Hematopoietic multipotent progenitor cell (in vitro differentiated cells): ENCODE measurements around the gene PDRG1. TPM values are rescaled to one million over a fixed set of nuclear protein-coding genes. Genes with fewer than 3 reads are reported as not detected.

ENCODE experiments used
- DNase-seq, 3 donors: peaks; one replicate each; pipeline ENCODE4 v3.0.0-alpha.2; 2011 to 2015; ENCODE audit warnings: low read depth in 2 of 3, low spot score in 2 of 3
- total RNA-seq: library from RNA; depleted of rRNA; stranded (reverse); fragments of >200 nt; gene quantifications from one replicate; pipeline ENCODE4 v1.2.3, GENCODE V29; 2012

PDRG1 gene
- total RNA-seq = 7.5 TPM

DNA sequence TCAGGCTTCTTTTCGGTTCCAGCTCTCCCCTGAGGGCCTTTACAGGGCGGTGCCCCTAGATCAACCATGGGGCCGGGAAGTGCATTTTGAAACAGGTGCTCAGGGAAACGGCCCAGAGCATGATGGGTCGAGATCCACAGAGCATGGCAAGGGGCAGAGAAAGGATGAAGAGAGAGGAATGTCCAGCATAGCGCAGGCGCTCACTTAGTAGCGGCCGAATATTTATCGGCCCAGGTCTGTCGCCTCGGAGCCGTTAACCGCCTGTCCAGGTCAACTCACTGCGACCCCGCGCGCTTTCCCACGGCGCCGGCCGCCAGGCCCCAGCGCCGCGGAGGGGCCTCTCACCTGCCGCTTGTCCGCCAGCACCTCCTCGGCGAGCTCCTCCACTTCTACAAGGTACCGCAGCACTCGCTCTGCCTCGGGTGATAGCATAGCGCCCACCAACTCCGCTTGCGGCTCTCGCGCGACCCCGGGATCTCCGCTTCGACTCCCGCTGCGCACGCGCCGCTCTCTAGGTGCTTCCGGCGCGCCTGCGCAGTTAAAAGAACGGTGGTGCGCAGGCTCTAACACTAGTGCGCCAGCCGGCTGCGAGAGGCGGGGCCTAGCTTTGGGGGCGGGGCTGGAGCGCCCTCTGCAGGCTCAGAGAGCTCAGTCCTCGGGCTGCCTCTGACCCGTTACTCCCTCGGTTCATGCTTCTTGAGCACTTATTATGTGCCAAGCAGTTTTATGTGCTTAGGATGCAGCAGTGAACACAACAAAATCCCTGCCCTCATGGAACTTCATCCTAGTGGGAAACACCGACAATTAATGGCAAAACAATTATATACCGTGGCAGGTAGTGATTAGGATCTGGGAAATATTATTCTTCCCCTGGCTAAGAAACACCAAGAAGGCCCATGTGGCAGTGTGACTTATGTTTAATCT lies at the start of gene PDRG1:
Gene PDRG1, minus strand, starts transcription at position 517 of the 924 bp plus-strand sequence. Its CDS starts 85 bp downstream, at position 432.
- DNase-seq = peak; percentile 96 to 99 (median 98)

DNA sequence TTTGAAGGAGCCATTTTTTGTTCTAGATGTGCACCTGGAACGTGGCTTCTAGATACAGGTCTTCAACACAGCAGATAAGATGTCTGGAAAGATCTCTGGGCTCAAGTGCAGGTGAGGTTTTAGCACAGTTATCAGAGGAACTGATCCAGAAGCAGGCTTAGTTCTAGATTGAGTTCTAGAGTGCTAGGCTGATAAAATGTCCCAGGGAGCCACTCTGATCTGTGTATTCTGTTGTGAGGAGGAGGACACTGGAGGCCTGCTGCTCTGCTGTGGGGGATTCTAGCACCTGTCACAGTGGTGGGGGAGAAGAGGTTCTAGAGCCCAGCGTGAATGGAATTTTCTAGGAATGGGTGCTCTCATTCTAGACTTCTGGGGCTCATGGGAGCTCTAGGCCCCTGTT lies 46.4 kb upstream of the PDRG1 start:
- no peak for DNase-seq

DNA sequence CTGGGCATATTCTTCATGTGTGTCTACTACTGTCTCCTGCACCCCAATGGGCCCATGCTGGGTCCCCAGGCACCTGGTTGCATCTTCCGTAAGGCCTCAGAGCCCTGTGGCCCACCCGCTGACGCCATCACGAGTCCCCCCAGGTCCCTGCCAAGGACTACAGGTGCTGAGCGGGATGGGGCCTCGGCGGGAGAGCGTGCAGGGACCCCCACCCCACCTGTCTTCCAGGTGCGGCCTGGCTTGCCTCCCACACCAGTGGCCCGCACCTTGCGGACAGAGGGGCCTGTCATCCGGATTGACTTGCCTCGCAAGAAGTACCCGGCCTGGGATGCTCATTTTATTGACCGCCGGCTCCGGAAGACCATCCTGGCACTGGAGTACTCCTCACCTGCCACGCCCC lies 45.1 kb upstream of the PDRG1 start:
- no peak for DNase-seq

DNA sequence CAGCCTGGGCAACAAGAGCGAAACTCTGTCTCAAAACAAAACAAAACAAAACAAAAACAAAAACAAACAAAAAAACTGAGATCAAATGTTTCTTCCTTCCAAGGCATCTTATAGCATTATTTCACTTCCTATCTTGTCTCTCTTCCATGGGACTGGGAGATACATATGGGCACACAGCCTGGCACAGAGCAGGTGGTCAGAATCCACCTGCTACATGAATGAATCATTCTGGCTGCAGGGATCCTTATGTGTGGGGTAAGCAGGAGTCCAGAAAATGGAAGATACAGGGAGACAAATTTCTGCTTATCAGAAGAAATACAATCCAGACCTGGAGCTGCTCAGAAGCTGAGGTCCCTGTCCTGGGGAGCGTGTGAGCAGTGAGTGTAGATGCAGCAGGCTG lies 40.2 kb upstream of the PDRG1 start:
- DNase-seq = no peak

DNA sequence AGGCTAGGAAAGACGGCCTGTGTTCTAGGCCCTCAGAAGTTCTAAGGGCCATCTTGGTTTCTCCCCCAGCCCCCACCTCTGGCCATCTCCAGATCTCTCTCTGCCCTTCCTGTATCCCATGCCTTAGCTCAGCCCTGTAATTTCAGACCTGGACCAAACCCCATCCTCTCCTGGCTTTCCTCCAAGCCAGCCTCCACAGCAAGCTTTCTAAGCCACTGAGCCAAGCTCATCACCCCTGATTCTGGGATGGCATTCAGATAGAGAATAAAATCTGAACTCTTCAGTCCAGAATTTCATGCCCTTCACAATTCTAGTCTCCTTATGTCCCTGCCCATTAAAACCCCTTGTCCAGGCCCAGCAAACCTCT lies 39.5 kb upstream of the PDRG1 start:
- DNase-seq = no peak

DNA sequence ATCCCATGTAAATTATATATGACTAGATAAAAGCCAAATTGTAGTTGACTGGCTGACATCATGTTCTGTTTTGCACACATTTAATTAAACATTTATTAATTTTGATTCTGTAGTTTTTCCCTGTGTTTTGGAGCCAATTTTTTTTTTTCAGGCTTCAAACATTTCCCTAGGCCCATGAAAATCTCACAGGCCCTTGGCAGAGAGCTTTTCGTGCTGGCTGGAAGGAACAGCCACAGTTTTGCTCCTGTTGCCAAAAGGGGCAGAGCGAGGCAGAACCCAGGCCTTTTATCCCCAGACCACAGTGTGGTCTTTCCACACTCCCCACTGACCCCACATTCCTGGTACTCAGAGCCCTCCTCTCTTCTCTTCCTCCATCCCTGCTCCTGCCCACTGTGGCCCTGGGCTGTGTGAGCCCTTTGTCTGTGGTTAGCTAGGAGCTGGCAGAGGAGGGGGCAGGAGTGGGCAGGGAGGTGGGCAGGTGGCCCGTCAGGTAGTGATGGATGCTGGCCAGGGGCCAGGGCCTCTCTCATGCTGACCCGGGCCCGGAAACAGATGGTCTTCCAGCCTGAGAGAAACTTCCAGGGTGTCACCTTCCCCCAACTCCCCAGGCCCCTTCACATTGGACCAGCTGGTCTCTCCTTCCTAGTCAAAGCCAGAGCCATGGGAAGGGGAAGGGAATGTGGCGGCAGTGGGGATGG lies 38.9 kb upstream of the PDRG1 start:
- DNase-seq = no peak

DNA sequence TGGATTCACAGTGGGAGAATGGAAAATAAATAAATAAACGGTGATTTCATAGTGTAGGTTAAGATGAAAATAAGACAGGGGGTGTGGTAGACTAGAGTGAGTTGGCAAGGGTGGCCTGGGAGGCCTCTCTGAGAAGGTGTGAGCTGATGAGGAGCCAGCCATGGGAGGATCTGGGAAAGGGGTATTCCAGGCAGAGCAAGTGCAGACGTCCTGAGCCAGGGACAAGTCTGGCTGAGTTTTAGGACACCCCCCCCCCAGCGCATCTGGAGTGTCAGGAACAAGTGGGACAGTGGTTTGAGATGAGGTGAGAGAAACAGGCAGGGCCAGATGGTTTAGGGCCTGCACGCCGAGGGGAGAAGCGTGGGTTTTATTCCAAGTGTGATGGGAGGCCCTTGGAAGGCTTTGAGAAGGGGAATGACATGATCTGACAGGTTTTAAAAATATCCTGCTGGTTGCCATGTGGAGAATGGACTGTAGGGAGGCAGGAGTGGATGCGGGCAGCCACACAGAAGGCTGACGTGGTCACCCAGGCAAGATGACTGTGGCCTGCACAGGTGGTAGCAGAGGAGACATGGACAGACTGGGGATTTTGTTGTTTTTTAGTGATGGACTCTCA lies 37.3 kb upstream of the PDRG1 start:
- no peak for DNase-seq

DNA sequence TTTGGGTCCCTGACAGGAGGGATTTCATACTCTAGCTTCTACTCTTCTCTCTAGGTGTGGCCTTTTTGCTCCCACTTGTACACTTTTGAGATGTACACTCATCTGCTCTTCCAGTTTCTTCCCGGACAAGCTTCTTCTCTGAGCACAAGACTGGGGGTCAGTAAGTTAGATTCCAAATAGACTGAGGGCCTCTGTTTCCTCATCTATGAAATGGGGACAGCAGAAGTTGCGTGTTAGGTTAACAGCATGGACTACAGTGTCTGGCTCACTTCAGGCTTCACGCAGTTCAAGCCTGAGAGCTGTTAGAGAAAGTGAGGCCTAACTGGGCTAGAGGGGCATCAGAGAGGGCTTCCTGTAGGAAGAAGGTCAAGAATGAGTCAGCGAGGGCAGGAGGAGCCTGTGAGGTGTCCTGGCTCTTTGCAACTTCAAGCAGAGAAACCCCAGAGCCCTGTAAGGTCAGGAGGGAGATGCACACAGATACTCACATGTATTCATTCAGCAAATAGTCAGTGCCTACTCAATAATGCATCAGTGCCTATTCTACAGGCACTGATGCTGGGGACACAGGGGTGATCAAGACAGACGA lies 36.7 kb upstream of the PDRG1 start:
- DNase-seq = no peak

DNA sequence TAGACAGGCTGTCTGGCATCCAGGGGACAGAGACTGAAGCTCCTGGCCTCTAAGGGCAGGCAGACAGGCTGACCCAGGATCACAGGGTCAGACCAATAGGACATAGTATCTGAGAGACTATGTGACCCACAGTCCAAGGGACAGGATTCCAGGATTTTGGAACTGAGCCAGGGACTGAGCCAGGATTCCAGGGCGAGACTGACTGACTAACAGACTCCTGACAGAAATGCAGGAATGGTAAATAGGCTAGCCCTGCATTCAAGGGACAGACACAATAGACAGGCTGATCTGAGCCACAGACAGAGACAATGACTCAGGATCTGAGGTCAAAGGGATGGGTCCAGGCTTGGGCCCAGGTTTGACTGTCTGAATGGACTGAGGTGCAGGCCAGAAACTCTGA lies 35.9 kb upstream of the PDRG1 start:
- no peak for DNase-seq

DNA sequence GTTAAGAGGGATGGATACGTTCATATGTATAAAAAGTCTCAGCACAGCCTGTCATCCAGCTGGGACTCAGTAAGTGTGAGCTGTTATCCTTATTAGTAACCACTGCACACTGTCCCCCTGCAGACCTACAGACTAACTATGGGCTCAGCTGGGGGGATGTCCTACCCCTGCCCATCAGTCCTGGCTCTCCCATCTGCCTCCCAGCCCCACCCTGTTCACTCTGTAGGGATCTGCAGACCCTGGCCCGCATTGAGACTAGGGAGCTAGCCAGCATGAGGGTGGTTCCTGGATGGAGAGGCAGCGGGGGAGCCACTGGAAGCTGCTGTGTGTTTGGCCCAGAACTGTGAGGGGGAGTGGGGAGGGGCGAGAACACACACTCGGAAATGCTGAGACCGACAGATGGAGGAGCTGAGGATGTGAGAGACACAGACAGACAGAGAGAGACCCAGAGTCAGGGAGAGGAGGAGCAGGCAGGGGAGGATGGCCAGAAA lies 33.2 kb upstream of the PDRG1 start:
- no peak for DNase-seq

DNA sequence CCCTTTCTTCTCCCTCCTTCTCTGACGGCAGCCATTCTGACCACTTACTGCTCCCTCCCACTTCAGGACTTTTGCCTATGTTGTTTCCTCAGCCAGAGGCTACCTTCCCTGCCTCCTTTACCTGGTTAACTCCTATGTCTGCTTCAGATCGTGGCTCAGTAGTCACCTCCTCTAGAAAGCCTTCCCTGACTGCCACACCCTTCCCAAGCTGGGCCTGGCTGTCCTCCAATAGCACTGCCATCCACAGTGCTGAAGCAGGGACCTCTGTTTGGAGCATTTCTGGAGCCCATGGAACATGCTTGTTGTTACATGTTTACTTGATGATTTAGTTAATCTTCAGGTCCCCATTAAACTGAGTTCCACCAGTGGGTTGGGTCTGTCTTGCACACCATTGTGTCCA lies 29.9 kb upstream of the PDRG1 start:
- no peak for DNase-seq

DNA sequence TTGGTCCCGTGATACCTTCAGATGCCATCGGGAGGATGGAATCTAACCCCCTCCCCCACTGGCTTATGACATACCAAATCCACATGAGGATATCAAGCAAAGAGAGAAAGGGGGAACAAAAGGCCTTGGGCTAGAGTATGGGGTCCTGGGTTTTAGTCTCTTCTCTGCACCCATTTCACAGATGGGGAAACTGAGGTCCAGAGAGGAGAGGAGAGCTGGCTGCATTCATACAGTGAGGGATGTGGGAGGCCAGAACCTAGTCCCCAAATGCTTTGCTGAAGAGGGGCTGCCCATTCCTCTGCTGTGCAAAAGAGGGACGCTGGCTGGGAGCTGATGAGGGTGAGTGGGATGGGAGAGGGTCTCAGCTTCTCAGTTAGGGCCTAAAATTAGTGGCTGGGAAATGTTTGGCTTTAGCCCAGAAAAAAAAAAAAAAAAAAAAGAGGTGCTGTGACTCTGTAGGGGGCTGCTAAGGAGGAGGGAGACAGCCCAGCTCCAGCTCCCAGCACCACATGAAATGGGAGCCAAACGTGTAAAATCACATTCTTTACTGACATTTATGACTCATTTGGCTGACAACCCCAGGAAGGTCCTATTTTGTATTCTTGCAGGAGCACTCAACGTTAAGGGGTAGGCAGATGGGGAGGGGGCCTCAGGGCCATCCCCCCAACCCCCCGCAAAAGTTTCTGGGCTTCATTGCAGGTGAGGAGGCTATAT lies 28.0 kb upstream of the PDRG1 start:
- DNase-seq = no peak

DNA sequence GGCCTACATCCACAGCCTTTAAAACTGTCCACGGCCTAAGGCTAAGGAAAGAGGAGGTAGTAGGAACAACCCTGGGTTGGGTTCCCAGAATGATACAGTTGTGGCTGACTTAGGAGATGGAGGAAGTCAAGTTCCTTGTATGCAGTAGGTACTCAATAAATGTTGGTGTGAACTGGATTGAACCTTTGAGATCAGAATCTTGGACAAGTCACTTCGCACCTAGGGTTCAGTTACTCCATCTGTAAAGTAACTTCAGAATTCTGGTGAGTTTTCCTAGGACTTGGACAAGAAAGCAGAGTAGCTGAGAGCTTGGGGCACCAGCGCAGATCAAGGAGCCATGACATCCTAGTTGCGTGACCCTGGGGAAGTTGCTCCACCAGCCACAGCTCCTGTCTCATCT lies 25.2 kb upstream of the PDRG1 start:
- DNase-seq = no peak

DNA sequence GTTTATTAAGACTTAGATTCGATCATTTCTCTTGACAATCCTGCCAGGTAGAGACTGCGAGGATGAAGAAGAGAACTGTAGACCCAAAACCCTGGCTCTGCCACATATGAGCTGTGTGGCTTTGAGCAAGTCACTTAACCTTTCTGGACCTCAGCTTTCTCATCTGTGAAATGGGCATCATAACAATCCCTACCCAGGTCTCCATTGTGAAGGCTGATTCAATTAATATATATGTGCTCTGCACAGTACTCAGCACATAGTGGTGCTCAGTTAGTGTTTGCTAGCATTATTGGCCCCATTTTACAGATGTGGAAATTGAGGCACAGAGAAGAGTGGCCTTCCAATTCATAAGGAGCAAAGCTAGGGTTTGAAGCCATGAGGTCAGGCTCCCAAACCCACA lies 24.0 kb upstream of the PDRG1 start:
- no peak for DNase-seq

DNA sequence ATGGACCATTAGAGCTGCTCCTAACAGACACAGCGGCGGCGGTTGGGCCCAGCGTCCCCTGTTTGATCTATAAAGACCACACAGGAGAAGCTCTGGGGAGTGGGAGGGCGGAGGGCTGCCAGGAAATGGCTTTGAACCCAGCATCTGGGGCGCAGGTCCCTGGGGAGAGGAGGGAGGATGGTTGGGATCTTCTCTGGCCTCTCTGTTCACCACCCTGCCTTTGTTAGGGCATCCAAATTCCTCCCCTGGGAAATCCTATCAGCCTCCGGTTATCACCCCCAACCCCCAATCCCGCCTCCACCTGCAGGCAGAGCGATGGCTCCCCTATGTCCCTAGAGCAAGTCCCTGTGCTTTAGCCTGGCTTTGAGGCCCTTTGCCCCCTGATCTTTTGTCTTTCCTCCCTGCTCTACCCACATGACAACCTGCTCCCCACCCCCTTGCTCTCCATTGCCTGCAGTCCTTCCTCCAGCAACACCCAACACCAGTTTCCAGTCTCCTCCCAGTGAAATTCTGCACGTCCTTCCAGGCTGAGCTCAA lies 23.2 kb upstream of the PDRG1 start:
- no peak for DNase-seq

DNA sequence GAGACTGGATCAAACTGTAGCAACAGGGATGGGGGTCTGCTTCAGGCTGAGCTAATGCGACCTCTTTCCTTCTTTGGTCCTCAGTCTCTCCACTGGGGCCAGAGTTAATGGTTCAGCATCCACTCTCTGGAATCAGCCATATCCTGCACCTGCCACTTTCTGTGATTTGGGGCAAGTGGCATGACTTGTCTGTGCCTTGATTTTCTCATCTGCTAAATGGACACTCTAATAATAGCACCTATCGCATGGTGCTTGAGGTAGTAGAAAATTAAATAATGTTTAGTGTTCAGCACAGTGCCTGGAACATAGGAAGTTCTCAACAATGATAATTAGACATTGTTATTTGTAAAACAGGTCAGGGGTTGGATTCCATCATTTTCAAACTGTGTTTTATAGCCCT lies 22.4 kb upstream of the PDRG1 start:
- no peak for DNase-seq

DNA sequence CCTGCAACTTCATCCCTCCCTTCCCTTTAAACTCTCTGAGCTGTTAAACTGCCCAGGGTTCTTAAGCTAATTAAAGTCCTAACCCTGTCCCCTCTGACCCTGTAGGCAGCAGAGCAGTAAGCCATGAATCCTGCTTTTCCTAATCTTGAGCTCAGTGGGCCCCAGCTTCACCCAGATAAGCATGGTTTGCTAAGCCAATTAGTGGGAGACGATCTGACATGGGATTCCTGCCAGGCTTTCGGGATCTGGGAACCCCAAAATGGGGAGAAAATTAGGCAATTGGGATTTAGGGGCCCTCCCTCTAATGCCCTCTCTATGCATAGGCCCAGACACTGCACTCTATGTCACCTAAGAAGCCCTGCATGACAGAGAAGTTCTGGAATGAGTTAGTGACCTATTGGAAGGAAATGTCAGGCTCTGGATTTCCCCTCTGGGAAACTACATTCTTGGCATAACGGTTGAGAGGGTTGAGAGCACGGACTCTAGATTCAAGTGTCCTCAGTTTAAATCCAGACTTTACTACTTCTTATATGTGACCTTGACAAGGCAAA lies 20.7 kb upstream of the PDRG1 start:
- no peak for DNase-seq

DNA sequence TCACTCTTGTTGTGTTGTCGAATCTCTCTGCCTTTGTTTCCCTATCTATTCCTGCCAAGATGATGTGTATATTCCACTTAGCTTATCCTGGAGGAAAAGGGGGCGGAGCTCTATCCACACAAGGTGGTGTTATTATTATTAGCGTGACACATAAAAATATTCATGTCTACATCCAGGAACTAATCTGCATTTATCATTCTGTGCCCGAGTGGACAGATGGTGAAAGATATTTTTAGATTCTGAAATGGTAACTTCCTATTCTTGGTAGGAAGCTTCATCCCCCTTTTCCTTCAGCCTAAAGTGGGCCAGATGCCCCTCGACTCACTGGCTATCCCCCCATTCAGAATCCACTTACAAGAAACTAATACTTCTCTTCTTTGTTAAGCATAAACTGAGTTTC lies 18.1 kb upstream of the PDRG1 start:
- DNase-seq = no peak

DNA sequence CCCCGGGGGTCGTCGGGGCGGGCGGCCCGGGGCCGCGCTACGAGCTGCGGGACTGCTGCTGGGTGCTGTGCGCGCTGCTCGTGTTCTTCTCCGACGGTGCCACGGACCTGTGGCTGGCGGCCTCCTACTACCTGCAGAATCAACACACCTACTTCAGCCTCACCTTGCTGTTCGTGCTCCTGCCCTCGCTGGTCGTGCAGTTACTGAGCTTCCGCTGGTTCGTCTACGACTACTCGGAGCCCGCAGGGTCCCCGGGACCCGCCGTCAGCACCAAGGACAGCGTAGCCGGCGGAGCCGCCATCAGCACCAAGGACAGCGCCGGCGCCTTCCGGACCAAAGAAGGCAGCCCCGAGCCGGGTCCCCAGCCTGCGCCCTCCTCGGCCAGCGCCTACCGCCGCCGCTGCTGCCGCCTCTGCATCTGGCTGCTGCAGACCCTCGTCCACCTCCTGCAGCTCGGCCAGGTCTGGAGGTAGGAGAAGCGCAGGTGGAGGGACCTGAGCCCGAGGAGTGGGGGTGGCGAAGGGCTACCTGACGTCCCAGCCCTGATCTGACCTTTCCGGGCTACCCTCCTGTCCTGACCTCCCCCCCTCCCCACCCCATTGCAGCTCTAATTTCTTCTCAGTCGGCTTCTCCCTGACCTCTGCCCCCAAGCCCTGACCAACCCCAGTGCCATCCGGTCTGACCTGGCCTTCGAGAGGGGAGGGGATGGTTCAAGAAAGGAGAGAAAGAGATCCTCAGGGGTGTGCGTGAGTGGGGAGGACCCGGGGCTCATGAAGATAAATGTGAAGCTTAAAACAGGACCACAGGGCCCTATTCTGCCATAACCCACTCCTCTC lies 16.7 kb upstream of the PDRG1 start:
- DNase-seq = peak; percentile 76 to 84 (median 82)
